CD4-positive, alpha-beta T cell treated with Interleukin-12 subunit alpha and Interleukin-12 subunit beta, for 1 hour (primary cell): ENCODE data around the gene TUBGCP6.

Source experiments
- DNase-seq: peaks from one replicate; pipeline ENCODE4 v3.0.0-alpha.2; 2020

The TUBGCP6 gene

GRCh38 chr22:50222508-50222907 is 22.3 kb downstream of the TUBGCP6 start:
- no peak for DNase-seq

GRCh38 chr22:50221410-50222300 is 23.2 kb downstream of the TUBGCP6 start:
- DNase-seq = no peak

- no peak for DNase-seq
Measured at GRCh38 chr22:50220603-50221409, 24.0 kb downstream of the TUBGCP6 start.

GRCh38 chr22:50219800-50220602 is 24.8 kb downstream of the TUBGCP6 start:
- no peak for DNase-seq

- no peak for DNase-seq
Measured at GRCh38 chr22:50218996-50219727, 25.7 kb downstream of the TUBGCP6 start.

DNA sequence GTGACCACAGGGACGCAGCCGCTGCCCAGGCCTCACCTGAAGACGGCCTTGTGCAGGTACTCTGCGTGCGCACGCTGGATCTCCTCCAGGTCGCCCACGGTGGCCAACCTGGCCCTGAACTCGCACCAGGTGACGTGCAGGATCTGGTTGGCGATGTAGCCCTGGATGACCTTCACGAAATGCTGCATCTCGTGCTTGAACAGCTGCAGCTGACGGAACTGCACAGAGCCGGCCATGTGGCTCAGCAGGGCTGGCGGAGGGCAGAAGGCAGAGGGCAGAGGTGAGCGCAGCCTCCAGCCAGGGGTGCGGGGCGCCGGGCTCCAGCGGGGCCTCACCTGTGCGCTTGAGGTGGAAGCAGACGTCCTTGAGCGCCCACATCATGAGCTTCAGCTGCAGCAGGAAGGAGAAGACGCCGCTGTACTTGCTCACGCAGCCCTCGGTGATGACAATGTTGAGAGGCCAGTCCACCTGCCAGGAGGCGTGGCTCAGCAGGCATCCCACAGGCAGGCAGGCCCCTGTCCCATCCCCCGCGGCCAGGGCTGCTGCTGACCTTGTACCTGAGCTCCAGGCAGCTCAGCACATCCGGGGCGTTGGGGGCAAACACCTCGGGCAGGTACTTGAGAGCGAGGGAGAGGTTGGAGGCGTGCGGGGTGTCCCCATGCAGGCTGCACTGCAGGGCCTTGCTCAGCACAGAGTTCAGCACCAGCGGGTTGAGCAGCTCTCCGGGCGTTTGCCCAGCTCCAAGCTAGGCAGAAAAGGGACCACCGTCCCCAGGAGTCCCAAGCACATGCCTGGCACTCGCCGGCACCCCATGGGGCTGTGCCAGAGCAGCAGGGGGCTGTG is 26.4 kb downstream of the TUBGCP6 start:
- no peak for DNase-seq

DNA sequence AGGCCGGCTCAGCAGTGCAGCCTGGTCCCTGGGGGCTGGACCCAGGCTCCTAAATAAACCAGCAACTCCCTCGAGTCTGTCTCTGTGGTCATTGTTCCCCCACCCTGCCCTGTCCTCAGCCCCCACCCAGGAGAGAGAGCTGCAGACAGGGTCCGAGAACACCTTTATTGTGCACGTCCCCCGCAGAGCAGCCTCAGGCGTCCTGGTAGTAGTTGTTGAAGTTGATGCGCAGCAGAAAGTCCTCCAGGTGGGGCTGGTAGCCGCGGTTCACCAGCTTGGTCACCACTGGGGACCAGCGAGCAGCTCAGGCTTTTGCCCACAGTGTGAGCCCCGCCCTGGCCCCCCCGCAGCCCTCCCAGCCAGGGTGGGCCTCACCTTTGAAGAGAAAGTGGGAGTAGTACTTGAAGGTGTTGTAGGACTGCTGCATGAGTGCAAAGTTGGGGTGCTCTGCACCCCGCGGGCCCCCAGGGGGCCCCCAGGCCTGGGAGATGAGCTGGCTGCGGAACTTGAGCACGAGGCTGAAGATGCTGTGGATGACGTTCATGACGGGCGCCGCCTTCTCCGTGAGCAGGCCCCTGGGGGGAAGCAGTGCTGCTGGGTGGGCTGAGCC is 27.2 kb downstream of the TUBGCP6 start:
- DNase-seq = no peak

GRCh38 chr22:50216684-50217520 is 27.9 kb downstream of the TUBGCP6 start:
- no peak for DNase-seq

- no peak for DNase-seq
Measured at GRCh38 chr22:50216055-50216683, 28.7 kb downstream of the TUBGCP6 start.

- no peak for DNase-seq
Measured at GRCh38 chr22:50215297-50216054, 29.3 kb downstream of the TUBGCP6 start.

GRCh38 chr22:50213263-50213662 is 31.6 kb downstream of the TUBGCP6 start:
- no peak for DNase-seq

GRCh38 chr22:50211147-50211546 is 33.7 kb downstream of the TUBGCP6 start:
- DNase-seq = no peak

- no peak for DNase-seq
Measured at GRCh38 chr22:50210378-50211139, 34.3 kb downstream of the TUBGCP6 start.

- DNase-seq = peak; percentile 77
Measured at GRCh38 chr22:50209893-50210292, 34.9 kb downstream of the TUBGCP6 start.

GRCh38 chr22:50208939-50209892 is 35.6 kb downstream of the TUBGCP6 start:
- no peak for DNase-seq

DNA sequence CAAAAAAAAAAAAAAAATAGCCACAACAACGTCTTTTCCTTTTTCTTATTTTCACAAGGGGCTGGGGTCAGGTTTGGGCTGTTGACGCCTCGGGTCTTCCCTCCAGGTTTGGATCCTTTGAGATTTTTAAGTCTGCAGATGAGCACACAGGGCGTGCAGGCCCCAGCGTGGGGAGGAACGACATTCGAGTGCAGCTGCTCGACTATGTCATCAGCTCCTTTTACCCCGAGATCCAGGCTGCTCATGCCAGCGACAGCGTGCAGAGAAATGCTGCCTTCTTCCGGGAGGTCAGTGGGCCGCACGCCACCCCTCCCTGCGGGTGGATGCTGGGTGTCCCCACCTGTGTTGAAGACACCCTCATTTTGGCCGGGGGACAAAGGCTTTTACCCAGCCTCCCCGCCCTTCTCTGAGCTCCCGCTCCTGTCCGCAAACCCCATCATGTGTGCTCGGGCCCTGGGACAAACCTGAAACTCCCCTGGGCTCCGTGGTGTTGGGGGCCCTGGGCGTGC is 36.3 kb downstream of the TUBGCP6 start:
- no peak for DNase-seq
